LHCN-M2 (cell line): ENCODE results near the gene UBE3B. TPM values are rescaled to one million over a fixed set of nuclear protein-coding genes. Genes with fewer than 3 reads are reported as not detected.
"Not testable (repeated sequence)": the region's sequence is repeated elsewhere in the genome, so short reads cannot be mapped to it uniquely, and the experiment has no call there.

Experiments
- DNase-seq: peaks from one replicate; pipeline ENCODE4 v3.0.0-alpha.2; 2012; ENCODE audit warnings: low read depth
- total RNA-seq: library from RNA; depleted of rRNA; stranded (reverse); fragments of >200 nt; gene quantifications from 2 replicates; pipeline ENCODE4 v1.2.3, GENCODE V29; 2014

Gene UBE3B
- total RNA-seq, 1 experiment from 2014 or later, result 45.9 TPM

GRCh38 chr12:109473526-109474270 lies 3.7 kb upstream of the UBE3B start:
- DNase-seq, result not testable (repeated sequence)

GRCh38 chr12:109475121-109475520 lies 2.3 kb upstream of the UBE3B start:
- DNase-seq, result no peak

GRCh38 chr12:109475993-109476806 lies 1.2 kb upstream of the UBE3B start:
- no peak for DNase-seq

- no peak for DNase-seq
Measured at GRCh38 chr12:109476807-109477184, 638 bp upstream of the UBE3B start.

GRCh38 chr12:109477963-109478315 lies 505 bp downstream of the UBE3B start:
- no peak for DNase-seq

GRCh38 chr12:109479761-109480160 lies 2.3 kb downstream of the UBE3B start:
- DNase-seq, result no peak

GRCh38 chr12:109480356-109480755 lies 2.9 kb downstream of the UBE3B start:
- no peak for DNase-seq

GRCh38 chr12:109481863-109482262 lies 4.4 kb downstream of the UBE3B start:
- no peak for DNase-seq

- DNase-seq, result no peak
Measured at GRCh38 chr12:109482491-109482890, 5.1 kb downstream of the UBE3B start.

- DNase-seq, result no peak
Measured at GRCh38 chr12:109482894-109483293, 5.5 kb downstream of the UBE3B start.

GRCh38 chr12:109483346-109483745 lies 5.9 kb downstream of the UBE3B start:
- DNase-seq, result no peak

GRCh38 chr12:109485201-109485600 lies 7.8 kb downstream of the UBE3B start:
- DNase-seq, result no peak

GRCh38 chr12:109487181-109488050 lies 10.0 kb downstream of the UBE3B start:
- no peak for DNase-seq

- no peak for DNase-seq
Measured at GRCh38 chr12:109488051-109488665, 10.7 kb downstream of the UBE3B start.

GRCh38 chr12:109489016-109489954 lies 11.9 kb downstream of the UBE3B start:
- no peak for DNase-seq

- no peak for DNase-seq
Measured at GRCh38 chr12:109489955-109490565, 12.6 kb downstream of the UBE3B start.

- DNase-seq, result no peak
Measured at GRCh38 chr12:109491671-109492070, 14.2 kb downstream of the UBE3B start.

- no peak for DNase-seq
Measured at GRCh38 chr12:109492371-109492770, 14.9 kb downstream of the UBE3B start.

- DNase-seq, result no peak
Measured at GRCh38 chr12:109493090-109493489, 15.7 kb downstream of the UBE3B start.

GRCh38 chr12:109493938-109494337 lies 16.5 kb downstream of the UBE3B start:
- no peak for DNase-seq
